GM15510 (cell line): ENCODE data around the gene HOXB1.

Source experiments
- POLR2A ChIP-seq: IDR thresholded peaks from 3 replicates; pipeline ENCODE4 v1.6.1; 2011; ENCODE audit warnings: borderline replicate concordance; ENCODE audit not compliant: insufficient read length; ENCODE audit errors: extremely low read depth

HOXB1 gene

DNA sequence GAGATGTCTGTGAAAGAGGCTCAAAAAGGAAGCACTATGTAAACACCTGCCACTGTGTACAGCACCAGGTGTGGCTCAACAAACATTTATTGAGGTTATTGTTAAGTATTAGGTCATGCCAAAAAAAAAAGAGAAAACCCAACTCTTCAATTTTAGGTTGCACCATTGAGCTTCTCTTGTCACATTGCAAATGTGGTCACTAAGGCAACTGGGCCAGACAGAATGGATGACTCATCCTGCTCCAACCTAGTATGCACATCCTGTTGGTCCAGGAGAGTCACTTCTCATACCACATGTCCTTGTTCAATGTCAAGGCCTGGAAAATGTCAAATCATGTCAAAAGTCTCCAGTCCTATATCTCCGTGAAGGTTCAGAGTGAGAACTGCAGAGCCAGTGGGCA lies 25.0 kb downstream of the HOXB1 start:
- TF ChIP-seq POLR2A, result no peak

DNA sequence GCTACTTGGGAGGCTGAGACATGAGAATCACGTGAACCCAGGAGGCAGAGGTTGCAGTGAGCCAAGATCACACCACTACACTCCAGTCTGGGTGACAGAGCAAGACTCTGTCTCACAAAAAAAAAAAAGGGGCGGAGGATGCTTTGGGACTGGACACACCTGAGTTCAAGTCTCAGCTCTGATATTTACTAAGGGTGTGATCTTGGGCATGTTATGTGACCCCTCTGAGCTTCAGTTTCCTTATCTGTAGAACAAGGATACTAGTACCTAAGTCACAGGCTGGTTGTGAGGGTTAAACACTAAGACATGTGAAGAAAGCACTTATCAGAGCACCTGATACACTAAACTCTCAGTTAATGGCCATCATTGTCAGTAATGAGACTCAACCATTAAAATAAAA lies 25.9 kb downstream of the HOXB1 start:
- TF ChIP-seq POLR2A, result no peak

DNA sequence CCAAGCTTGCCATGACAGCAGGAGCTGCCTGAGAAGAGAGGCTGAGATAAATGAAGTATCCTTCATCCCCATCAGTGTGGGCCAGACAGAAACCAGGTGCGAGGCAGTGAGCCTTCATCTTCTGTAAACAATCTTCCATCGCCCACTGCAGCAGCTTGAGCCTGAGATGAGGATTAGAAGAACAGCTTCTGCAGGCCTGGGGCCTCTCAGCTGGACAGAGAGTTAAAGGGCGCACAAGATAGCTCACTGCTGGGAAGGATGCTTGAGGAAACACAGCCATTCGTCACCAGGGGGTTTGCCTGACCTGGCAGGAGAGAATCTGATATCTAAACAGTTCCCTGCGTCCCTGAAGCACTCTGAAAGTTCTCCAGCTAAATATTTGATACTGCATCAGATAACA lies 27.1 kb downstream of the HOXB1 start:
- no peak for TF ChIP-seq POLR2A

DNA sequence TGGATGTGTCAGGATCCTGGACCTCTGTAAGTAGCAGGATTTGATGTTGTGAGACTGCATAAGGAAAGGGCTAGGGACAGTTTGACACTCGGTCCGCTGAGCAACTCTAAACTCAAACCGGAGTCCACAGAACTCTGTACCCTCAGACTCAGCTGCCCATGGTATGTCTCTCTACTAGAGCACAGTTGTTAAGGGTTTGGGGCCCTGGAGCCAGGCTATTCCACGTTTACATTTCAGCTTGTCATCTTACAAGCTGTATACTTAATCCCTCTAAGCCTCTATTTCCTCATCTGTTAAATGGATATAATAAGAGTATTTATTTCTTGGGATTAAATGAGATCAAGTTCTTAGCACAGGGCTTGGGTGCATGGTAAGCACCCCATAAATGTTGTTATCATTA lies 27.9 kb downstream of the HOXB1 start:
- no peak for TF ChIP-seq POLR2A

DNA sequence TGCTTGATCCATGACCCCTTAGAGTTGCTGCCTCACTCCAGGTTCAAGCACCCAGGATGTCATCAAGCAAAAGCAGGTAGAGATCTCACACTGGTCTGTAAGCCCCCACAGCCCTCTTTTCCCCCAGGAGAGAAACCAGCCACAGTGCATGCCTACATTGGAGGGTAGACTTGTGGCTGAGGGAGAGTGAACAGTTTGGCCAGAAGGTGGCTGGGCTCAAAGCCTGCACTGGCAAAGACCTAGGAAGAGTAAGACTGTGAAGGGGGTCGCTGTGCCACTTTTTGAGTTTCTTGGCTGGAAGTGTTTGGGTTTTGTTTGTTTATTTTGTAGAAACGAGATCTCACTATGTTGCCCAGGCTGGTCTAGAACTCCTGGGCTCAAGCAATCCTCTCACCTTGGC lies 28.5 kb downstream of the HOXB1 start:
- TF ChIP-seq POLR2A, result no peak

DNA sequence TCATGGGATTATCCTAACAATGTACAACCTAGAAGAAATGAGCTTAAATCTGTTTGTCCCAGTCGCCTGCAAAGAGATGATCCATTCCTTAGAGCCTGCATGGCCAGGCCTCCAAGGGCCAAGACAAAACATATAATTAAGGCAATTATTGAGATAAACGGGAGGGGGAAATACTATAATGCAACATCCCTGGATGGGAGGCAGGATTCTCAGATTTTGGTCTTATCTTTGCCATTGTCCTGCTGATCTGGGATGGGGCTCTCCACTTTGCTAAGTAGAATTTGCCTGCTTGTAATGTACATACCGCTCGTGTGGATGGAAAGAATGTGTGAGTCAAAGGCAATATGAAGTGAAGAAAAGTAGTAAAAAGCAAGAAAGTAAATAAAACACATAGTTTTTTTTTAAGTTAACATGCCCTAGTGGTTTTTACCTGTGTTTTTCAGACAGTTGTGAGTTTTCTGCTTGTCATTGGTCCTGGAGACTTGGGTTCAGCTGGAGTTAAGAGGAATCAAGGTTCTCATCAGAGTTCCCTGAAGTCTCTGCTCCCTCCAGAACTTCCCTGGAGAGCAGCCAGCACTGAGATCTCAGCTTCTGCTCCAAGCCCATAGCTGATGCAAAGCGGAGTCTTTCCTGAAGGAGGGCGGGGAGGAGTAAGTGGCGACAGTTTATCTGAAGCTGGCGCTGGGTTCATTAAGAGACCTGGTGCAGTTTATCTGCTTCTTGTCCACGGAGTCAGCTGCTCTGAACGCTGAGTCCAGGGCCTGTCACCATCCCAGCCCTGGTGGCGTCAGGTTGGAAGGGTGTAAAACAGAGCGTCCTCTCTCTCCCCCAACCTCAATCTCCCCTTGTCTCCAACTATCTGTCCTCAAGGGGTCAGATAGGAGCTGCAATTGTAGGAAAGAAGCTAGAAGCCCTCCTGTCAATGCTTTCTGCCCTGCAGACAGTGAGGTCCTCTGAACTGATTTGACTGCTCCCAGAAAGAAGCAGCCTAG lies 30.1 kb downstream of the HOXB1 start:
- no peak for TF ChIP-seq POLR2A

DNA sequence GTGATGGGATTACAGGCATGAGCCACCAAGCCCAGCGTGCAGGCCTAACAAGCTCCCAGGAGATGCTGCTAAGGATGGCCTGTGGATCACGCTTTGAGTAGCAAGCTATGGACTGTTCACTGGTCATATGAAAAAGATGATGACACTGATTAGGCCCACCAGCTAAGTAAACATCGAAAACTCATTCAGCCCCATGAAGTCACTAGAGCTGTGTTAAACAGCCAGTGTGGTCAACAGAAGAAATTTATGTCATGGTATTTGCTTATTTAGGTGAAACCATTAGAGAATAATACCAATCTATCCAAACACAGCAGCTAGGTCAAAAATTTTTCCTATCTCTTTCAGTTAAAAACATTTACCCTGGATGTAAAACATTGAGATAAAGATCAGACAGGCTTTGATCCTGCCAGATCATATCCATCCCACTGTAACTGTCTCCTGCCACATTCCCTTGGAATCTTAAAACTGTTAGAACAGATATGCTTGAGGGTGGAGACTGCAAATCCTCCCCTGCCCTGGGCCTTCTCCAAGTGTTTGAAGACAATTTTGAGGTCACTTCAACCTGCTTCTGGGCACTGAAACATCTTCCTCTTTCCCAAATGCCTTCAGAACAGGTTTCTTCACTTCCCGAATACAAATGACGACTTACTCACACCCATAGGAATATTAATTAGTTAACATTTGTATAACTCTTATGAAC lies 30.9 kb downstream of the HOXB1 start:
- TF ChIP-seq POLR2A, result no peak

DNA sequence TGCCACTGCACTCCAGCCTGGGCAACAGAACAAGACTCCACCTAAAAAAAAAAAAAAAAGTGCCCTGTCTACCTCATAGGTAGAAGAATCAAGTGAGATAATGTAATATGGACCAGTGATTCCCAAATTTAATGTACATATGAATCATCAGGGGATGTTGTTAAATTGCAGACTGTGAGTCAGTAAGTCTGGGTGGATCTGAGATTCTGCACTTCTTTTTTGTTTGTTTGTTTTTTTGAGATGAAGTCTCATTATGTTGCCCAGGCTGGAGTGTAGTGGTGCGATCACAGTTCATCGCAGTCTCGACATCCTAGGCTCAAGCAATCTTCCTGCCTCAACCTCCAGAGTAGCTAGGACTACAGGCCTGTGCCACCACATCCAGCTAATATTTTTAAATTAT lies 31.6 kb downstream of the HOXB1 start:
- TF ChIP-seq POLR2A, result no peak

DNA sequence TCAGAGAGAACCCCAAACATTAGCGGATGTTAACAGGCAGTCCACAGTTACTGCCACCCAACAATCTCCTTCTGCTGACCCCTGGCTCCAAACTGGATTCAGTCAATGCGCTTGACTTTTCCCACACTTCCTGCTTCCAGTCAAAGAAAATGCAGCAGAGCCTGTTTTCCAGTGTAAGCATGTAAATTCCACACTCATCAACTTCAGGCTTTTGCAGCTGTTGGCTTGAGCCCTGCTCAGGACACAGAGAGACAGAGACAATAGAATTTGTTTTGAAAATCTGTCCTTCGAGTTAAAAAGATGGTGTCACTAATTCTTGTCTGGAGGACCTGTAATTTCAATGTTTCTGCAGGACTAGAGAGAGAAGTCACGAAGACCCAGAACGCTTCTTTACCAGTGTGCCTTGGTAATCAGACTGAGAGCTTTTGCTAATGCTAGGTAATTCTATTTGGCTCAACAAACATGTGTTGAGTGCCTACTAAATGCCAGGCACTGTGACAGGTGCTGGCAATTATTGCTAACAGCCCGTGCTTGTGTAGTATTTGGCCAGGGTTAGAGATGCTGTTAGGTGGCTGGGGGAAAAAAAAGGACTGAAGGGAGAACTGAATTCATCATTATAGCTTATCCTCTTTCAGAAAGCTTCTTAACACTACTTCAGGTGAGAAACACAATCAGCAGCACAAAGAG lies 32.5 kb downstream of the HOXB1 start:
- TF ChIP-seq POLR2A, result no peak

DNA sequence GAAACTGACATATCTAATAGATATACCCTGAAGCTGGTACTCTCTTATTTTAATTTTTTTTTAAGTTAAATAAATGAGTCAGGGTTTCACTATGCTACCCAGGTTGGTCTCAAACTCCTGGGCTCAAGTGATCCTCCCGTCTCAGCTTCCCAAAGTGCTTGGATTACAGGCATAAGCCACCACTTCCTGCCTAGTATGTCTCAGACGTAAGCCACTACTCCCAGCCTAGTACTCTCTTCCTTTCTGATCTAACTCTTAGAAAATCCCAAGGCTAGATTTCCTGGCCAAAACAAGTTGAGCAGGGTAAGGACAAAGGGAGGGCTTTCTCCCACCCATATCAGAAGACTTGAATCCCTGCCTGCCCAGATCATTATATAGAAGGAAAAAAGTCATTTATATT lies 33.7 kb downstream of the HOXB1 start:
- no peak for TF ChIP-seq POLR2A

DNA sequence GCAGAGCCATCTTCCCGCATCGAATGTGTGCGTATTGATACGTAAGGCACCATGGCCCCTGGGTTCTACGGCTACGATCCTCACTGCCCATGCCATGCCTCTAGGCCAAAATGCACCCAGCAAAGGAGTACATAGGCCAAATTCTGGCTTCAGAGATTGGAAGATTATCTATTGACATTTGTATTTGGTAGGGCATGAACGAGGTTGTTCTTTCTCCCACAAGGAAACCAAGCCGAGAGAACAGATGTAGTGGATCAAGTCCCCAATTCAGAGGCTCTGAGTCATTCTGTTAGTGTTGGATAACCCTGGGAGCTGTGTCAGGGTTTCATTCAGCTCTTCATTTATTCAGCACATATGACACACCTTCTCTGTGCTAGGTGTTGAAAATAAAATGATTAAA lies 36.5 kb downstream of the HOXB1 start:
- no peak for TF ChIP-seq POLR2A

DNA sequence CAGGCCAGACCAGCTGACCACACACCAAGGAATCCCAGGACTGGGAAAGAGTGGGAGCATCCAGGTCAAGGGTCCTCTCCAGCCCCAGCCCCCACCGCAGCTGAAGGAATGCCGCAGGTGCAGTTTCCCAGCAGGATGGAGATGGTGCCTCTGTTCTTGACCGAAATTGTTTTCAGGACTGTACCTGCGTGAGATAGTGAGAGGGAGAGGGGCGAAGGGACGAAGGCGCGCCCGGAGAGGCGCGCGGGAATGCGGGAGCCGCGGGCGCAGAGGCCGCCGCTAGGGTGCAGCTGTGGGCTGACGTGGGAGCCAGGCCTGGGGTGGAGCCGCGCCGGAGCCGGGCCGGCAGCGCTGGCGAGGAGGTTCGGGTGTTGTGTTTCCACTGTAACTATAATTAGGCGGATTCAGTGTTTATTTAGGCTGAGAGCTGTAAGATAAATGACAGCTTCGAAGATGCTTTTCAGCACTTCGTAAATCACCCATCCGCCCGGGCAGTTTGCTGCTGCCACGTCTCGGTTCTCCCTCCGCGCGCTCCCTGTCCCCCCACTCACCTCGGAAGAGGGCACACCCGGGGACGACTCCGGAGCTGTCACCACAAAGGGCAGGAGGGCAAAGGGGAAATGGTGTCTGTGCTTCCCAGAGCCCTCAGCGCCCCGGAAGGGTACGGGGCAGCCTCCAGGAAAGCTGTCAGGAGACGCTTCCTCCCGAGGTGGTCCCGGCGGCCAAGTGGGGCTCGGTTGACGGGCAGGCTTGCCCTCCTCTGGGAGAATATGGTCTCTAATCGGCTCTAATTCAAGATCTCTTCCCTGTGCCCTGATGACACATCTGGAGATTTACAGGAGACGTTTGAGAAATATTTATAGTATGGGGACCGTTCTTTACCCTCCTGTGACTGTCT lies 38.2 kb downstream of the HOXB1 start:
- no peak for TF ChIP-seq POLR2A

DNA sequence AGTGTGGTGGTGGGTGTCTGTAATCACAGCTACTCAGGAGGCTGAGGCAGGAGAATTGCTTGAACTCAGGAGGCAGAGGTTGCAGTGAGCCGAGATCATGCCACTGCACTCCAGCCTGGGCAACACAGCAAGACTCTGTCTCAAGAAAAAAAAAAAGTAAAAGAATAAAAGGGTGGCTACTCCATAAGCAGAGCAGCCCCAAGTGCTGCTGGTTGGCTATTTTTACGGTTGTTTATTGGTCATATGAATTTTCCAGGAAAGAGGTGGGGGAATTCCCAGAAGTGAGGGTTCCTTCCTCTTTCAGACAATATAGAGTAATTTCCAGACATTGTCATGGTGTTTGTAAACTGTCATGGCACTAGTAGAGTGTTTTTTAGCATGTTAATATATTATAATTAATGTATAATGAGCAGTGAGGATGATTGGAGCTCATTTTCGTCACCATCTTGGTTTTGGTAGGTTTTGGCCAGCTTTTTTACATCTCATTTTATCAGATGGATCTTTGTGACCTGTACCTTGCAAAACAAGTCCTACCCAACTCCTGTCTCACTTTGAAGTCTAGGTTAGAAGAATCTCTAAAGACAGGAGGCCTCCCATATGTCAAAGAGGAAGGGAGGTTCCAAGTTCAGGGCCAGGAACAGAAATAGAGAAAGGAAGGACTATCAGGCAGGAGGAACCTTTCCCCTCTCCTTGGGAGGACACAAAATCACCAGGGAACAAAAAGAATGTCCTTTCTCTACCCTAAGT lies 39.1 kb downstream of the HOXB1 start:
- TF ChIP-seq POLR2A, result no peak

DNA sequence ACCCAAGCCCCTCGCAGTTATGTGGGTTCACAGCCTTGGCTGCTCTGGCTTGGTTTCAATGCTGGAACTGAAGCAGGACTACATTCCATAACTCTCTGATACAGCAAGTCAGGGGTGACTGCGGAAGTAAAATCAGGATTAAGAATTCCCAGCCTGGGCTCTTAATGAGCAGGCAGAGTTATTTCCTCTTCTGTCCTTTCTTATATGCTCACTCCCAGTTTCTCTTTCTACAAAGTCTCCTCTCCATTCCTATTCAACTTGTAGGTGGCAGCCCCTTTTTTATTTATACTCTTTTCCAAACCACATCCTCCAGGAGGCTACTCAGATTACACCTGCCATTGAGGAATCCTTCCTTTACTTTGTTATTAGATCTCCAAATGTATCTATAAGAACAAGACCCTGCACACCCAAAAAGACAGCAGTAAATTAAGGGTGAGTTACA lies 40.3 kb downstream of the HOXB1 start:
- TF ChIP-seq POLR2A, result no peak

DNA sequence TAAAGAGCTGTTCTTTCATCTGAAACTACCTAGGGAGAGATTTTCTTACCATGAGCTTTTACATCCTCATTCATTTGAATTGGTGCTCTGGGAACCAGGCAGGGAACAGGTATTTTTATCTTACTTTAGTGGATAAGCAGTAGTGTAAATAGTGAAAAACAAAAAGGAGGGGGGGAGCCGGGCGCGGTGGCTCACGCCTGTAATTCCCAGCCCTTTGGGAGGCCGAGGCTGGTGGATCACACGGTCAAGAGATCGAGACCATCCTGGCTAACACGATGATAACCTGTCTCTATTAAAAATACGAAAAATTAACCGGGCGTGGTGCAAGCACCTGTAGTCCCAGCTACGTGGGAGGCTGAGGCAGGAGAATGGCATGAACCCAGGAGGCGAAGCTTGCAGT lies 41.0 kb downstream of the HOXB1 start:
- no peak for TF ChIP-seq POLR2A
